ENCODE data around the gene SEMA4C.

DNA sequence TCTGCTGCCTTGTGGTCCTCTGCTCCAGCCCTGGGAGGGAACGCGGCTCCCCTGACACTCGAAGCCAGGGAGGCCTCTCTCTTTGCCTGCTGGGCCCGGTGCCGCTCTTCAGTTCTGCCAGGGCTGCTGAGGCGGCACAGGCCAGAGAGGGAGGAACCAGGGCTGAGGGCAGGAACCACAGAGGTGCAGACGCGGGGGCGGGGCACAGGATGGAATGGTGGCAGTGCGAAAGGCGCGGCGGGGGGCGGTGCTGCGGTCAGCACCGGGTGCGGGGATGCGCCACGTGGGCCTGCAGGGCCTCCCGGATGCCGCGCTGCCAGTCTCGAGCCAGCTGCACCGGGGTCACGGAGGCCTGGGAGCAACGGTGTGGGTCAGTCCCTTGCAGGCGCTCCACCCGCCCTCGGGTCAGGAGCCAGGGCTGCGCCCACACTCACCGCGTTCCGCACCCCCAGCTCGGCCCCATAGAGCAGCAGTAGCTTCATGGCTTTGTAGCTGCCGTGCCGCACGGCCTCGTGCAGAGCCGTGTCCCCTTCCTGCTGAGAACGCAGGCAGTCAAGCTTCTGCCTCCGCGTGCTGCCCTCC lies 30.5 kb downstream of the SEMA4C start:
- TF ChIP-seq, protein P1, sequence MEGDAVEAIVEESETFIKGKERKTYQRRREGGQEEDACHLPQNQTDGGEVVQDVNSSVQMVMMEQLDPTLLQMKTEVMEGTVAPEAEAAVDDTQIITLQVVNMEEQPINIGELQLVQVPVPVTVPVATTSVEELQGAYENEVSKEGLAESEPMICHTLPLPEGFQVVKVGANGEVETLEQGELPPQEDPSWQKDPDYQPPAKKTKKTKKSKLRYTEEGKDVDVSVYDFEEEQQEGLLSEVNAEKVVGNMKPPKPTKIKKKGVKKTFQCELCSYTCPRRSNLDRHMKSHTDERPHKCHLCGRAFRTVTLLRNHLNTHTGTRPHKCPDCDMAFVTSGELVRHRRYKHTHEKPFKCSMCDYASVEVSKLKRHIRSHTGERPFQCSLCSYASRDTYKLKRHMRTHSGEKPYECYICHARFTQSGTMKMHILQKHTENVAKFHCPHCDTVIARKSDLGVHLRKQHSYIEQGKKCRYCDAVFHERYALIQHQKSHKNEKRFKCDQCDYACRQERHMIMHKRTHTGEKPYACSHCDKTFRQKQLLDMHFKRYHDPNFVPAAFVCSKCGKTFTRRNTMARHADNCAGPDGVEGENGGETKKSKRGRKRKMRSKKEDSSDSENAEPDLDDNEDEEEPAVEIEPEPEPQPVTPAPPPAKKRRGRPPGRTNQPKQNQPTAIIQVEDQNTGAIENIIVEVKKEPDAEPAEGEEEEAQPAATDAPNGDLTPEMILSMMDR (optimal IDR thresholded peaks at IDR 0.05 in 1 of 3, IDR thresholded peaks at IDR 0.05 in 1 of 3, conservative IDR thresholded peaks at IDR 0.05 in 1 of 3; ENCODE audit: extremely low read depth in 1 of 3, insufficient read depth in 2 of 3, low read length in 3 of 3): no peak
- no peak for TF ChIP-seq EZH2 (IDR thresholded peaks at IDR 0.05; ENCODE audit: low read length)
